IMR-90 (cell line): ENCODE data around the gene EIF1AD.

ENCODE experiments used
- POLR2A ChIP-seq: IDR thresholded peaks from 2 replicates; pipeline ENCODE4 v1.6.1; 2012; ENCODE audit warnings: mild to moderate bottlenecking, low read depth, low read length
- TF ChIP-seq, protein P1 (sequence below): conservative IDR thresholded peaks from 2 replicates; pipeline ENCODE4 v1.5.1; 2012; ENCODE audit warnings: mild to moderate bottlenecking, low read depth, low read length, improper control_type of control experiment

DNA sequence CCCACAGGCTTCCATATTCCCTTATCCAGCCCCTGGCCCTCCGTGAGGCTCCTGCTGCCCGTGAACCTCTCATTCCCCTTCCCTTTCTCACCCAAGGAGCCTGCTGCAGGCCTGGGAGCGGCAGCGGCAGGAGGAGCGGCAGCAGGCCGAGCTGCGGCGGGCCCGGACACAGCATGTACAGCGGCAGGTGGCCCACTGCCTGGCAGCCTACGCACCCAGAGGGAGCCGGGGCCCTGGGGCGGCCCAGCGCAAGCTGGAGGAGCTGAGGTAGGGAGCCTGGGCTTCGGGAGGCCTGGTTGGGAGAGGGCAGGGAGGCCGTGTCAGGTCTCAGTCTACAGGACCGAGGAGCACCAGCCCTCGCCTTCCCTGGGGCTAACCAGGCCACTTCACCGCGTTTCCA, 48.5 kb downstream of the EIF1AD start:
- no peak for TF ChIP-seq POLR2A
- TF ChIP-seq, protein P1, sequence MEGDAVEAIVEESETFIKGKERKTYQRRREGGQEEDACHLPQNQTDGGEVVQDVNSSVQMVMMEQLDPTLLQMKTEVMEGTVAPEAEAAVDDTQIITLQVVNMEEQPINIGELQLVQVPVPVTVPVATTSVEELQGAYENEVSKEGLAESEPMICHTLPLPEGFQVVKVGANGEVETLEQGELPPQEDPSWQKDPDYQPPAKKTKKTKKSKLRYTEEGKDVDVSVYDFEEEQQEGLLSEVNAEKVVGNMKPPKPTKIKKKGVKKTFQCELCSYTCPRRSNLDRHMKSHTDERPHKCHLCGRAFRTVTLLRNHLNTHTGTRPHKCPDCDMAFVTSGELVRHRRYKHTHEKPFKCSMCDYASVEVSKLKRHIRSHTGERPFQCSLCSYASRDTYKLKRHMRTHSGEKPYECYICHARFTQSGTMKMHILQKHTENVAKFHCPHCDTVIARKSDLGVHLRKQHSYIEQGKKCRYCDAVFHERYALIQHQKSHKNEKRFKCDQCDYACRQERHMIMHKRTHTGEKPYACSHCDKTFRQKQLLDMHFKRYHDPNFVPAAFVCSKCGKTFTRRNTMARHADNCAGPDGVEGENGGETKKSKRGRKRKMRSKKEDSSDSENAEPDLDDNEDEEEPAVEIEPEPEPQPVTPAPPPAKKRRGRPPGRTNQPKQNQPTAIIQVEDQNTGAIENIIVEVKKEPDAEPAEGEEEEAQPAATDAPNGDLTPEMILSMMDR = no peak
